GM21737 (cell line): ENCODE measurements around the gene WDR64.
"Not testable (repeated sequence)": the region's sequence is repeated elsewhere in the genome, so short reads cannot be mapped to it uniquely, and the experiment has no call there.

Source experiments
- ATAC-seq: cut with Tn5 transposase; IDR thresholded peaks from one replicate; pipeline ENCODE4 v1.9.1; 2021; ENCODE audit warnings: mild to moderate bottlenecking, moderate library complexity; ENCODE audit not compliant: unreplicated experiment

WDR64 gene

DNA sequence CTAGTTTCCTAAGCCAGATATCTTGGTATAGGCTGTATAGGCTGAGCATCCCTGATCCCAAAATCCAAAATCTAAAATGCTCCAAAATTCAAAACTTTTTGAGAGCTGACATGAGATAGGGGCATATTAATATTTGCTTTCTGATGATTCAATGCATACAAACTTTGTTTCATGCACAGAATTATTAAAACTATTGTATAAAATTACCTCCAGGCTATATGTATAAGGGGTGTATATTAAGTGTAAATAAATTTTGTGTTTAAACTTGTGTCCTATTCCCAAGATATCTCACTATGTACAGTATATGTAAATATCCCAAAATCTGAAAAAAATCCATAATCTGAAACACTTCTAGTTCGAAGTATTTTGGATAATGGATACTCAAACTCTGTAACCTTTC is 2.6 kb downstream of the WDR64 start:
- no peak for ATAC-seq

DNA sequence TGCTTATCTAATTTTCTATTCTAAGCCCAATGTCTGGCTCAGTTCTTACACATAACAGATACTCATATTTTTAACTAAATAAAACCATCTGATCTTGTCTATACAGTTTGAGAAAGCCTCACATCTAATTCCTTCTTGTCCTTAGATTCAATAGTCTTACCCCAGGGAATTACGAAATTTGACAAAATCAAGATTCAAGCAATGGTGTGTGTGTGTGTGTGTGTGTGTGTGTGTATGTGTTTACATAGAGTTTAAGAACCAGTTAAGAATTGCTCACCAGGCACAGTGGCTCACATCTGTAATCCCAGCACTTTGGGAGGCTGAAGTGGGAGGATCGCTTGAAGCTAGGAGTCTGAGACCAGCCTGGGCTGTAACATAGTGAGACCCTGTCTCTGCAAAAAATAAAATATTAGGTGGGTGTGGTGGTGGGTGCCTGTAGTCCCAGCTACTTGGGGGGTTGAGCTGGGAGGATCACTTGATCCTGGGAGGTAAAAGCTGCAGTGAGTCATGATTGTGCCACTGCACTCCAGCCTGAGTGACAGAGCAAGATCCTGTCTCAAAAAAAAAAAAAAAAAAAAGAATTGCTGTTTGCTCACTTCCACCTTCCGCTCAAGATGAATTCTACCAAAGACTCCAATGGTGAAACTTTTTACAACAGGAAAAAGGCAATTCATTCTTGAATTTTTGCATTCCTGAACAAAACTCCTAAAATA is 6.2 kb downstream of the WDR64 start:
- ATAC-seq: no peak

DNA sequence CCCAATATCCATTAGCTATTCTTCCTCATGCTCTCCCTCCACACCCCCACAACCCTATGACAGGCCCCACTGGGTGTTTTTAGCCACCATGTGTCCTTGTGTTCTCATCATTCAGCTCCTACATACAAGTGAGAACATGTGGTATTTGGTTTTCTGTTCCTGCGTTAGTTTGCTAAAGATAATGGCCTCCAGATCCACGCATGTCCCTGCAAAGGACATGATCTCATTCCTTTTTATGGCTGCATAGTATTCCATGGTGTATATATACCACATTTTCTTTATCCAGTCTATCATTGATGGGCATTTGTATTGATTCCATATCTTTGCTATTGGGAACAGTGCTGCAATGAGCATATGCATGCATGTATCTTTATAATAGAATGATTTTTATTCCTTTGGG is 6.9 kb downstream of the WDR64 start:
- ATAC-seq: not testable (repeated sequence)

- no peak for ATAC-seq
Observed at GRCh38 chr1:241660424-241660972, 8.4 kb downstream of the WDR64 start.

GRCh38 chr1:241666419-241666818 is 14.3 kb downstream of the WDR64 start:
- no peak for ATAC-seq

DNA sequence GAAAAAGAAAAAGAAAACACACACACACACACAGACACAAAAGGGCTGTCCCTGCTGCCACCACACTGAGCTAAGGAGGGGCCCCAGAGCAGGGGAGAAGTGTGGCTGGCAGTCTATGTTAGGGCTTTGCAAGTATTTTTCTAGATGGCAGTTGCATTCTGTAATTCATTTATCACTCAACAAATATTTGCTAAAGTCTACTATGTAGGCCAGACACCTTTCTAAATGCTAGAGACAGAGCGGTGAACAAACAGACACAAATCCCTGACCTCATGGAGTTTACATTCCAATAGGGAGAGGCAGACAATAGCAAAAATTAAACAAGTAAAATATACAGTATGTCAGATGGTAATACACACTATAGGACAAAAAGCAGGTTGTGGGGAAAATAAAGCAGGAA is 20.2 kb downstream of the WDR64 start:
- ATAC-seq: no peak

- ATAC-seq: no peak
Observed at GRCh38 chr1:241674805-241675384, 22.8 kb downstream of the WDR64 start.

GRCh38 chr1:241675983-241676382 is 23.9 kb downstream of the WDR64 start:
- no peak for ATAC-seq

DNA sequence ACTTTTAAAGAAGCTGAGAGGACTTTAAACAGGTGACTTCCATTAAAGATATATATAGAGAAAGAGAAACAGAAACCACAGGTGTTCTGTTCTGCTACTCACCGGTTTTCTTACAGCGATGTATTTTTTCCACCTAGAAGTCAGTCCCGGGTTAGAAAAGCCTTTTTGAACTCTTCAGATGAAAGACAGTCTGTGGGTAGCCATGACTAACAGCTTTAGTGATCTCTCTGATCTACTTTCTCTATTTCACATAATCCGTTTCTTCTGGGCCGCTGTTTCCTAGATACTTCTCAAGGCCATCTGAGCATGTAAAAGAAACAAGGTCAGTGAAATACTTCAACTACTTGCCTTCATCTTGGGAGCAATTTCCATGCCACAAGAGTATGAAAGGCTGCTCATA is 25.1 kb downstream of the WDR64 start:
- ATAC-seq: peak; percentile 87

DNA sequence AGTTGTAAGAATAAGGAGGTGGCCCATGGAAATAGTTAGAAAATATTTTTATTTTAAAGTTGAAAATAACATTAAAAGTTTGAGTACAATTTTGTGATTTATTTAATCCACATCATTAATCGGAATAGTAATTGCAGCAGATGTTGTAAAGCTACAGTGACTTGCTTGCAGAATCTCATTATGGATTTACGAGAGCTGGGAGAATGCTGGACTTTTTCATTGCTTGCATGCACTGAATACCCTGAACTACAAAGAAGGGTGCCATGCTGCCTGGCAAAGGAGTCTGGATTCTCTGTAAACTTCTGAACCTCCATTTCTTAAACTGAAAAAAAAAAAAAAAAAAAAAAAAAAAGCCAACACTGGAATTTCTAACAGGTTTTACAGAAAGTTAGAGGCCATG is 26.5 kb downstream of the WDR64 start:
- no peak for ATAC-seq

GRCh38 chr1:241679404-241679803 is 27.3 kb downstream of the WDR64 start:
- ATAC-seq: no peak

- no peak for ATAC-seq
Observed at GRCh38 chr1:241679961-241680360, 27.9 kb downstream of the WDR64 start.

GRCh38 chr1:241681861-241682448 is 29.9 kb downstream of the WDR64 start:
- not testable (repeated sequence) for ATAC-seq

DNA sequence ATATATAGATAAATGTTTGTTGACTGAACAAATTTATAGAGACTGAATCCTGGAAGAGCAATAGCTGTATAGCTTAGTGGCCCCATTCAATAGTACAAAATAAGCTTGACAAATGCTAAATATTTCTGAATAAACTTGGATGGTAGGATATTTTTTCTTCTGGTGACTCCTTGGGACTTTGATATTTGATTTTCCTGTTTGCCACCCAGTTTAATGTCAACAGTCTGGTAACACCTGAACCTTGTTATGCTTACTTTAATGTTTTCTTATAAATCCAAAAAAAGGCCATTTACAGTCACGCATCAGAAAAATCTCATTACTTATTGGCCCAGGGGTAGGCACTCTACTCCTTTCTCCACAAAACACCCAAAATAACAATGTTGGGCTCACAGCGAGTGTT is 30.8 kb downstream of the WDR64 start:
- ATAC-seq: no peak

GRCh38 chr1:241684108-241684507 is 32.0 kb downstream of the WDR64 start:
- ATAC-seq: no peak

GRCh38 chr1:241688940-241689368 is 36.9 kb downstream of the WDR64 start:
- ATAC-seq: no peak

DNA sequence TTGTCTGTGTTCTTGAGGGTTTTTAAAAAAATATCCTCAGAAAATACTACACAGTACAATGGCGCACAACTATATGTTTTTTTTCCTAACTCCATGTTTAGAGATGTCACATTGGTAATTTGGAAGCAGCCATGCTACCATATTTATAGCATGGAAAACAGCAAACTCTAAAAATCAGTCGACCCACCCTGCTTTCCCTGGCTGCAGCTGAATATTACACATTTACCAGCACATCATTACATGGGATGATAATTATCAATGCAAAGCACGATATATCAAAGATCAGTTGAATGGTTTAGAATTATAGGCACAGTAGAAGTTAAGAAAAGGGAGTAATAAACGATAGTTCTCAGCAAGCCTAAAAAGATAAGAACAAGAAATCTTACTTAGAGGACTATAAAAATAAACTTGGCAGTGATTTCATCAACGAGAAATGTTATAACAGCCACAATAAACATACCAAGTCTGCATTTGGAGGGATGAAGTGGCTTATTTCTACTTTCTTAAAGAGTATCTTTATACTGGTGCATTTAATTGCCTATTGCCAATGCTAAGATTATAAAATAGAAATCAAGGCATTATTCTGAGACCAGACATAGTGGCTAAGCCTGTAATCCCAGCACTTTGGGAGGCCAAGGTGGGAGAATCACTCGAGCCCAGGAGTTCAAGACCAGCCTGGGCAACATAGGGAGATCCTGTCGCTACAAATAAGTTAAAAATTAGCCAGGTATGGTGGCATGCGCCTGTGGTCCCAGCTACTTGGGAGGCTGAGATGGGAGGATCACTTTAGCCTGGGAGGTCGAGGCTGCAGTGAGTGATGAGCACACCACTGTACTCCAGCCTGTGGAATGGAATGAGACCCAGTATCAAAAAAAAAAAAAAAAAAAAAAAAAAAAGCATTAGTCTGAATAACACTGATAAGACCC is 43.4 kb downstream of the WDR64 start:
- no peak for ATAC-seq

DNA sequence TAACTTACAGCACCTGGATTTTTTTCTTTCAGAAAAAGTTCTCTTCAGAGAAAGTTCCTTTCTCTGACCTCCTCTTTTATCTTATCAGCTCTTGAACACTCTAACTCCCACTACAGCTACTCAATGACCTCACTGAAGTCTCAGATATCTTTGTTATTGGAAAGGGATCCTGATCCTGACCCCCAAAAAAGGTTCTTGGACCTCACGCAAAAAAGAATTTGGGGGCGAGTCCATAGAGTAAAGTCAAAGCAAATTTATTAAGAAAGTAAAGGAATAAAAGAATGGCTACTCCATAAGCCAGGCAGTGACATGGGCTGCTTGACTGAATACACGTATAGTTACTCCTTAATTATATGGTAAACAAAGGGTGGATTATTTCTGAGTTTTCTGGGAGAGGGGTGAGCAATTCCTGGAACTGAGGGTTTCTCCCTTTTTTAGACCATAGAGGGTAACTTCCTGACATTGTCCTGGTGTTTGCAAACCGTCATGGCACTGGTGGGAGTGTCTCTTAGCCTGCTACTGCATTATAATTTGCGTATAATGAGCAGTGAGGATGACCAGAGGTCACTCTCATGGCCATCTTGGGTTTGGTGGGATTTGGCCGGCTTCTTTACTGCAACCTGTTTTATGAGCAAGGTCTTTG is 44.2 kb downstream of the WDR64 start:
- no peak for ATAC-seq

DNA sequence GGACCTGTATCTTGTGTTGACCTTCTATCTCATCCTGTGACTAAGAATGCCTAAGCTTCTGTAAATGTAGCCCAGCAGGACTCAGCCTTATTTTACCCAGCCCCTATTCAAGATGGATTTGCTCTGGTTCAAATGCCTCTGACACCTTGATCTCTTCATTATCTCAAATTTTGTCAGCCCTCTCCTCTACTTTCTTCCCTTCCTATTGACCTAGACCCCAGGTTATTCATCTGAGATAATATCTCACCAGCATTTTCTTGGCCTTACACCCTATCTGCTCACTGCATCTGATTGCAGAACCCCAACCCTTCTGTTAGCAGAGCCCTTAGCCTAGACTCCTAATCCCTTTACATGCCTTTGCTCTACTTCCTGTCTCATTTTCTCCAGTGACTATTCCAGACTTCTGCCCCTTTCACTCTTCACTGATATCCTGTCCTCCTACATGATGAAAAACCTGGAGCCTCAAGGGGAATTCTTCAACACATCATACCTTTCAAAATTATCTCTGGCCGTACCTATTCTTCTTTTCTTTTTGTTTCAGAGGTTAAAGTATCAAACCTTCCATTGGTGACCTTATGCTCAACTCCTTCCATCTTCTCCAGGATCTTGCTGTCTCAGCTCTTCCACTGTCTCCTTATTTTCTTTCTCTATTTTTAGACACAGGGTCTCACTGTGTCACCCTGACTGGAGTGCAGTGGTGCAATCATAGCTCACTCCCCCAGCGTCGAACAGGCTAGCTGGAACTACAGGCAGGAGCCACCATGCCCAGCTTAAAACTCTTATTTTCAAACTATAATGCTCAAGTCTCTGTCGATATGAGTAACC is 44.9 kb downstream of the WDR64 start:
- no peak for ATAC-seq

- ATAC-seq: no peak
Observed at GRCh38 chr1:241697640-241698018, 45.5 kb downstream of the WDR64 start.
